ENCODE measurements around the gene THRAP3.

The THRAP3 gene

GRCh38 chr1:36305915-36306209 lies 81.6 kb downstream of the THRAP3 start:
- TF ChIP-seq SIN3A (IDR thresholded peaks at IDR 0.05; ENCODE audit: borderline replicate concordance, insufficient read depth, low read length) (no peak), POLR2AphosphoS5 (IDR thresholded peaks at IDR 0.05; ENCODE audit: low read depth, low read length) (0 out of 2 replicates have a peak, but pooled peaks have one; percentile 7)

- TF ChIP-seq REST (IDR thresholded peaks at IDR 0.05; ENCODE audit: insufficient read depth in 1 of 2, low read depth in 2 of 2, low read length in 2 of 2) (no peak), POLR2AphosphoS5 (IDR thresholded peaks at IDR 0.05; ENCODE audit: low read depth, low read length) (0 out of 2 replicates have a peak, but pooled peaks have one; percentile 10)
These were observed 82.1 kb downstream of the THRAP3 start, which contains the start of gene SH3D21 for GRCh38 chr1:36306210-36306901. Gene SH3D21, plus strand, starts transcription at chr1:36306368. Its CDS starts 53 bp downstream, at chr1:36306421.

- TF ChIP-seq POLR2AphosphoS5 (IDR thresholded peaks at IDR 0.05; ENCODE audit: low read depth, low read length) (peak; percentile 90), TAF1 (IDR thresholded peaks at IDR 0.05; ENCODE audit: borderline replicate concordance, insufficient read depth, low read length) (no peak)
These were observed 82.7 kb downstream of the THRAP3 start for GRCh38 chr1:36306902-36307456.

- no peak for TF ChIP-seq TAF1 (IDR thresholded peaks at IDR 0.05; ENCODE audit: borderline replicate concordance, insufficient read depth, low read length)
- TF ChIP-seq SIN3A (IDR thresholded peaks at IDR 0.05; ENCODE audit: borderline replicate concordance, insufficient read depth, low read length) = no peak
- no peak for TF ChIP-seq FOXP2 (optimal IDR thresholded peaks at IDR 0.05; ENCODE audit: borderline replicate concordance, extremely low read depth, extremely low read length, insufficient read depth)
- TF ChIP-seq POLR2AphosphoS5 (IDR thresholded peaks at IDR 0.05; ENCODE audit: low read depth, low read length) = no peak
- TF ChIP-seq REST (IDR thresholded peaks at IDR 0.05; ENCODE audit: insufficient read depth in 1 of 2, low read depth in 2 of 2, low read length in 2 of 2) = no peak
These were observed 83.5 kb downstream of the THRAP3 start for GRCh38 chr1:36307601-36308330.

- TF ChIP-seq FOXP2 (optimal IDR thresholded peaks at IDR 0.05; ENCODE audit: borderline replicate concordance, extremely low read depth, extremely low read length, insufficient read depth) (no peak), TAF1 (IDR thresholded peaks at IDR 0.05; ENCODE audit: borderline replicate concordance, insufficient read depth, low read length) (no peak), POLR2AphosphoS5 (IDR thresholded peaks at IDR 0.05; ENCODE audit: low read depth, low read length) (no peak), SIN3A (IDR thresholded peaks at IDR 0.05; ENCODE audit: borderline replicate concordance, insufficient read depth, low read length) (no peak), REST (IDR thresholded peaks at IDR 0.05; ENCODE audit: insufficient read depth in 1 of 2, low read depth in 2 of 2, low read length in 2 of 2) (no peak)
These were observed 85.2 kb downstream of the THRAP3 start for GRCh38 chr1:36309397-36309796.

GRCh38 chr1:36320291-36320761 lies 96.1 kb downstream of the THRAP3 start:
- no peak for TF ChIP-seq REST (IDR thresholded peaks at IDR 0.05; ENCODE audit: insufficient read depth in 1 of 2, low read depth in 2 of 2, low read length in 2 of 2)
- no peak for TF ChIP-seq POLR2AphosphoS5 (IDR thresholded peaks at IDR 0.05; ENCODE audit: low read depth, low read length)
- TF ChIP-seq SIN3A (IDR thresholded peaks at IDR 0.05; ENCODE audit: borderline replicate concordance, insufficient read depth, low read length) = no peak
- no peak for TF ChIP-seq TAF1 (IDR thresholded peaks at IDR 0.05; ENCODE audit: borderline replicate concordance, insufficient read depth, low read length)
- no peak for TF ChIP-seq FOXP2 (optimal IDR thresholded peaks at IDR 0.05; ENCODE audit: borderline replicate concordance, extremely low read depth, extremely low read length, insufficient read depth)
